Measurements from ENCODE around the gene MRM2. TPM values are rescaled to one million over a fixed set of nuclear protein-coding genes. Genes with fewer than 3 reads are reported as not detected.

MRM2 gene
- total RNA-seq, 2 donors from 2014 or later, result 13.2 to 13.7 TPM

- Histone ChIP-seq H3K4me3 (no peak overlapping the region), H3K4me1 (peaks cover 0 to 22% of the 10 kb centered on the region in 2 donors), H3K36me3 (peaks cover 26% of the 10 kb centered on the region), H3K27ac (no peak overlapping the region), H3K27me3 (no peaks in the 10 kb centered on the region), H3K9me3 (no peaks in the 10 kb centered on the region)
- TF ChIP-seq CTCF (IDR thresholded peaks at IDR 0.05), result no peak
- DNase-seq (ENCODE audit: low spot score), result no peak
Observed at GRCh38 chr7:2239242-2239641, 2.8 kb downstream of the MRM2 start.

GRCh38 chr7:2237109-2237602 is 4.8 kb downstream of the MRM2 start:
- TF ChIP-seq CTCF (IDR thresholded peaks at IDR 0.05), result no peak
- no peaks in the 10 kb centered on the region for H3K27me3 ChIP-seq
- DNase-seq (ENCODE audit: low spot score), result peak; percentile 67
- H3K9me3 ChIP-seq, result no peaks in the 10 kb centered on the region
- no peak overlapping the region for H3K4me3 ChIP-seq
- H3K4me1 ChIP-seq, result peaks cover 0 to 18% of the 10 kb centered on the region in 2 donors
- H3K36me3 ChIP-seq, result peaks cover 26% of the 10 kb centered on the region
- H3K27ac ChIP-seq, result peak overlapping the region; percentile 43 to 72

- H3K27ac ChIP-seq, result no peak overlapping the region
- H3K4me3 ChIP-seq, result no peak overlapping the region
- no peak for TF ChIP-seq CTCF (IDR thresholded peaks at IDR 0.05)
- no peaks in the 10 kb centered on the region for H3K27me3 ChIP-seq
- no peak for DNase-seq (ENCODE audit: low spot score)
- peaks cover 0 to 25% of the 10 kb centered on the region in 2 donors for H3K4me1 ChIP-seq
- H3K9me3 ChIP-seq, result no peaks in the 10 kb centered on the region
- peaks cover 20% of the 10 kb centered on the region for H3K36me3 ChIP-seq
Observed at GRCh38 chr7:2233926-2234325, 8.1 kb downstream of the MRM2 start.

- H3K36me3 ChIP-seq, result peaks cover 12% of the 10 kb centered on the region
- H3K4me1 ChIP-seq, result peaks cover 0 to 25% of the 10 kb centered on the region in 2 donors
- H3K4me3 ChIP-seq, result peak within 1 kb of the TSS; percentile 86 to 98
- TF ChIP-seq CTCF (IDR thresholded peaks at IDR 0.05), result no peak
- peak; percentile 89 for DNase-seq (ENCODE audit: low spot score)
- no peaks in the 10 kb centered on the region for H3K9me3 ChIP-seq
- H3K27me3 ChIP-seq, result no peaks in the 10 kb centered on the region
- peak within 1 kb of the TSS; percentile 60 to 81 for H3K27ac ChIP-seq
Observed at GRCh38 chr7:2232766-2233520, 9.1 kb downstream of the MRM2 start, which contains the start of gene MAD1L1. TSS of gene MAD1L1 (minus strand) at chr7:2232945. CDS start at chr7:2230133, 2,812 bp downstream.

GRCh38 chr7:2231992-2232765 is 9.8 kb downstream of the MRM2 start:
- H3K9me3 ChIP-seq, result no peaks in the 10 kb centered on the region
- peaks cover 14% of the 10 kb centered on the region for H3K36me3 ChIP-seq
- H3K4me3 ChIP-seq, result peak overlapping the region; percentile 86 to 98
- TF ChIP-seq CTCF (IDR thresholded peaks at IDR 0.05), result no peak
- peak overlapping the region; percentile 60 to 81 for H3K27ac ChIP-seq
- H3K4me1 ChIP-seq, result peaks cover 0 to 25% of the 10 kb centered on the region in 2 donors
- DNase-seq (ENCODE audit: low spot score), result no peak
- H3K27me3 ChIP-seq, result no peaks in the 10 kb centered on the region
